GM18511 (cell line): ENCODE measurements around the gene ABHD2.
"Not testable (repeated sequence)": the region's sequence is repeated elsewhere in the genome, so short reads cannot be mapped to it uniquely, and the experiment has no call there.

ENCODE experiments used
- ATAC-seq: cut with Tn5 transposase; IDR thresholded peaks from one replicate; pipeline ENCODE4 v1.9.1; 2021; ENCODE audit warnings: mild to moderate bottlenecking, moderate library complexity; ENCODE audit not compliant: unreplicated experiment

The ABHD2 gene

DNA sequence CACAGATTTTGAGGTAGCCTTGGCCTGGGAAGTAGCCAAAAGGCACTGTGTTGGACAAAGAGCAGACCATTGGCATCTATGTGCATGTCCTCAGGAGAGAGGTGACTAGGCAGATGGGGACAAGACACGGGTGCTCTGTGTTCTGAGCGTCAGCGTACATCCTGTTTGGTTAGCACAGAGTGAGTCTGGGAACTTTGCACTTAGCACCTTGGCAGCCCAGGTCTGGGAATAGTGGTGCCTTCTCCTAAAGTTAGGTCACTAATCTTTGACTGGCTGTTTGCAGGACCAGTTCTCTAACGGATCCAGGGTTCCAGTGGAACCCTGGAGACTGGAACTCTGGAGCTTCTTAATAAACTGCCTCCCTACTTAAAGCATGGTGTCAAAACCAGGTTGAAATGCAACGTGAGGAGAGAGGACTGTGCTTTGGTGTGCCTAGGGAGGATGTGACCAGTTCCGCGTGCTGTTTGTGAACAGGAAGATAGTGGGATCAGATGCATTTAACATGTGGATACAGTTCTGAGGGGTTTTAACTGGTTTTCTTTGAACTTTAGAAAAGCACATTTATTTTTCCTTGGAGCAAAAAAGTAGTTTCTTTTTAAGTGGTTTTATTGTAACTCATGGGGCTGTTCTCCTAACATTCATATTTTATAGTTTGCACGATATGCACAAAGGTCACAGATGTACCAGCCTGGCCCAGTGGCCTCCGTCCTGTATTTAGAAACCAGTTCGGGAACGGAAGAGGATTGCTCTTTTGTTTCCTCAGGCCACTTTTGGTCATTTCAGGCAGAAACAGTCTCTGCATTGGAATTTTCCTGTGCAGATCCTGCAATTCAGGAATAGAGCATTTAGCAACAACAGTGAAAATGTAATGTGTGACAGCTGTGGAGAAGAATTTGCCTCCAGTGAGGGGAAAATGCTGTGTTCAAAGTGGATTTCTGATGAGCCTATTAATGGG is 48.8 kb downstream of the ABHD2 start:
- no peak for ATAC-seq

DNA sequence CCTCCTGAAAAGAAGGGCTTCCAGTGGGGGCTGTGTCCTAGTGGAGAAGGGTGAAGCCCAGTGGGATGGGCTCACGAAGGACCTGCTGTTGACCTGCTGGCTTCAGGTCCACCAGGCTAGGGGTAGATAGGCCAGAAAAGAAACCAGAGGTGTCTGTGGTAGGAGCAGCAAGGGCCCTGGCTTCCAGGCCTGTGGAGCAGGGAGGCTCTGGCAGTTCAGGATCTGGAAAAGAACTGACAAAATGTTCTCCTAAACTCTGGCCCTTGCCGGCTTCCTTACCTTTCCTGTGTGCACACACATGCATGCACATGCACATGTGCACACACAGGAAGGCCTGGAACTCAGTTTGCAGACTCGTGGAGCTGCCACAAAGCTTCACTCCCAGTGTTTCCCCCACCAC is 49.7 kb downstream of the ABHD2 start:
- no peak for ATAC-seq

DNA sequence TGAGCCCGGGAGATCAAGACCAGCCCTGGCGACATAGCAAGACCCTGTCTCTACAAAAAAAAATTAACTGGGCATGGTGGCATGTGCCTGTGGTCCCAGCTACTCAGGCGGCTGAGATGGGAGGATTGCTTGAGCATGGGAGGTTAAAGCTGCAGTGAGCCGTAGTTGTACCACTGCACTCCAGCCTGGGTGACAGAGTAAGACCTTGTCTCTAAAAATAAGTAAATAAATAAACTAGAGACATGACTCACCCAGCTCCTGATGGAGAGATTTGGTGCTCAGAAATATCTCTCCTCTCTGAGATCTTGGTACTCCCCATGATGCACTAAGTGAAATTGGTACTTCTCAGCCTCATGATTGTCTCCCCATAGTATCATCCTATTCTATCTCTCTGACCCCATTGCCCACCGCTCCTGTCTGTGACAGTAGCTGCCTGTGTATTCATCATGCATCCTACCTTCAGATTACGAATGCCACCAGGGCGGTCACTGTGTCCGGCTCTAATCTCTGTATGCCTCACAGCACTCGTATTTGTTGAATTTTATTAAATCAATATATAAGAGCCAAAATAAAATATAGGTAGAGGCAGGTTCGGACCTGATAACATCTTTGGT is 50.9 kb downstream of the ABHD2 start:
- ATAC-seq, result no peak

DNA sequence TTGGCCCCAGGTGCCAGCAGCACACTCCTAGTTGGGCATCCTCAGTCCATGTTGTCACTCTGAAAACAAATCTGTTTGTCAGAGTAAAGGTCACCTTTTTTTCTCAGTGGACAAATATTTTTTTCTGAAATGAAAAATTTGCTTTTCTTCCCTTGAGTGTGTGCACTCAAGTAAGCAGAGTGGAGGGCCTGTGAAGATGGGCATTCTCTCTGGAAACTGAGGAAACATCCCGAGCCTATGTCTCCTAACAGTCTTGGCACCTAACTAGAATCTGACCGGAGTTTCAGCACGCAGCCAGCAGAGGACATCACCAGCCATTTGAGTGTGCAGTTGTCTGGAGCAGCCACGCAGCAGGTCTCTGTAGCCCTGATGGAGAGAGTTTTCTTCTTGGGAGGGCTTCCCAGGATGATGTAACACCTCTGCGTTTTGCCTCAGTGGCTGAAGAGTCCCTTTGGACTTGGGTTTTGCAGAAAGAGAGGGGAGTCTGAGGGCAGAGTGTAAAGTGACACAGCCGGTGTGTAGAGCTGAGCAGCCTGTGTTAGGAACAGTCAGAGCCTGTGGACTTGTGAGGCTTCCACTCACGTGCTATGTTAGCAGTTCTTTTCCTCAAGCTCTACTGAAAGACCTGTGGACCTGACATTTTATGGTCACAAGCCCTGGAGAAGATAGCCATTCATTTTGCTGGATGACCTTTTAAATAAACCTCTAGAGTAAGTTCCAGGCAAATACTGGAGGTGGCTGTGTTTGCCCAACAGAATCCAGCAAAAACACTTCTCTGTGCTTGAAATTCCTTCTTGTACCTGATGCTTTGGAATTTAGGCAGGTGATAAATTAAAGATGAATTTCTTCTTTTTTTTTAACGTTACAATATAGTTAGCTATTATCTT is 51.6 kb downstream of the ABHD2 start:
- ATAC-seq, result no peak

DNA sequence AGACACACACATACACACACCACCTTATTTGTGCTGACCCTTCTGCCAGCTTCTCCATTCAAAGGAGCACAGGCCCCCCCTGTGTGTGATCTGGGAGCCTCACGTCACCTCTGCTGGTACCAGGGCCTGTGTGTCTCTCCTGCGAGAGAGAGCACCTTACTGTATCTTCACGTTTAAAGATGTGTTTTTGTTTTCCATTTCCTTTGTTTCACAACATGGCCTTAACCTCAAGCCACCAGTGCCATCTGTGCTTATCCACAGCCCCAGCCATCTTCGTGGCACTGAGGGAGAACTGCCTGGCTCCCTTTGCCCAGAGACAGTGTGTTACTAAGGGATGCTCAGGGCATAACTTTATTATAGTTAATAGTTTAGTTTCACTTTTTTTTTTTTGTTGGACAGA is 52.3 kb downstream of the ABHD2 start:
- no peak for ATAC-seq

DNA sequence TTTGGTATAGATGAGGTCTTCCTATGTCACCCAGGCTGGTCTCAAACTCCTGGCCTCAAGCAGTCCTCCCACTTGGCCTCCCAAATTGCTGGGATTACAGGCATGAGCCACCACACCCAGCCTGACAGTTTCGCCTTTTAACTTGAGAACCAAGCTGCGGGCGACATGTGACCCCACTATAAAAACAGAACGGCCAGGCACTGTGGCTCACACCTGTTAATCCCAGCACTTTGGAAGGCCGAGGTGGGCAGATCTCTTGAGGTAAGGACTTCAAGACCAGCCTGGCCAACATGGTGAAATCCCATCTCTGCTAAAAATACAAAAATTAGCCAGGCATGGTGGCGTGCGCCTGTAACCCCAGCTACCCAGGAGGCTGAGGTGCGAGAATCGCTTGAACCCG is 52.9 kb downstream of the ABHD2 start:
- ATAC-seq, result not testable (repeated sequence)

DNA sequence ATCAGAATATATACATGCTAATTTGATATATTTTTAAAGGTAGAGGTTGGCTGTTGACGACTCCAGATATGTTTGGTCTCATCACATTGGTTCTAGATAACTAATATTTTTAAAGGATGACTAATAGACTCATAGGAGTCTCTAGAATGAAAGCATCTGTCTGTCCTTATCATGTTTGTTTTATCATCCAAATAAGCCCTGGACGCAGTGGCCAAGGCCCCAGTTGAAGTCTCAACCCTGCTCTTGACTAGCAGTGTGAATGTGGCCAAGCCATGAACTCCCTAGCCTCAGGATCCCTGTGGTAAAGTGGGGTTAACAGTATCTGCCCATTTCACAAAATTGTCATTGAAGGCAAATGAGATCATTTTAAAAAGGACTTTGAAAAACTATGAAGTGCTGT is 53.6 kb downstream of the ABHD2 start:
- ATAC-seq, result no peak

DNA sequence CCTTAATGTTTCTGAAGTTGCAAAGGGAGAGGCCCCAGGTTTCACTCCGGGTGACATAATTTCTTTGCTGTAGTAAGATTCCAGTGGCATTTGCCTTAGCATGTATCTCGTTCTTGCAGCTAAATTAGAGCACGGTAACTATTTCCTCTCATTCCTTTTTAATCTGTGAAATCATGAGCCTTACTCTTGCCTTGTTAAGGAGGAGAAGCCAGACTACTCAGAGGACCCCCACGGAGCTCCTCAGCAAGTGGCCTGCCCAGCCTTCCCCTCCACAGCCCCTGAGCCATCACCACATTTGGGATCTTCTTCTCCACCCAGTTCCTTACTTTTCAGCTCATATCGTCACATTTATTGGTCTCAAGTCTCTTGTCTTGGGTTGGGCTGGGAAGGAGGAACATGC is 54.2 kb downstream of the ABHD2 start:
- ATAC-seq, result no peak

DNA sequence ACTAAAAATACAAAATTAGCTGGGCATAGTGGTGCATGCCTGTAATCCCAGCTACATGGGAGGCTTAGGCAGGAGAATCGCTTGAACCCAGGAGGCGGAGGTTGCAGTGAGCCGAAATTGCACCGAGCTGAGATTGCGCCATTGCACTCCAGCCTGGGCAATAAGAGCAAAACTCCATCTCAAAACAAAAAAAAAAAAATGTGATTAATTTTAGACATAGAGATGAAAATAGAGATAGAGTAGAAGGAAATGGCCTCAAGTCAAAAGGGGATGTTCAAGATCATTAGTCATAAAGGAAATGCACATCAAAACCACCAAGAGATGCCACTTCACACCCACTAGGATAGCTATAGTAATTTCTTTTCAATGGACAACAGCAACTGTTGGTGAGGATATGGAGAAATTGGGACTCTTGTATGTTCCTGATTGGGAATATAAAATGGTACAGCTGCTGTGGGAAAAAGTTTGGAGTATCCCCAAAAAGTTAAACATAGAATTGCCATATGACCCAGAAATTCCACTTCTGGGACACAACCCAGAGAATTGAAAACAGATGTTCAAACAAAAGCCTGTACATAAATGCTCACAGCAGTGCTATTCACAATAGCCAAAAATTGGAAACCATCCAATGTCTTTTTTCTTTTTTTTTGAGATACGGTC is 55.4 kb downstream of the ABHD2 start:
- ATAC-seq, result peak; percentile 64

DNA sequence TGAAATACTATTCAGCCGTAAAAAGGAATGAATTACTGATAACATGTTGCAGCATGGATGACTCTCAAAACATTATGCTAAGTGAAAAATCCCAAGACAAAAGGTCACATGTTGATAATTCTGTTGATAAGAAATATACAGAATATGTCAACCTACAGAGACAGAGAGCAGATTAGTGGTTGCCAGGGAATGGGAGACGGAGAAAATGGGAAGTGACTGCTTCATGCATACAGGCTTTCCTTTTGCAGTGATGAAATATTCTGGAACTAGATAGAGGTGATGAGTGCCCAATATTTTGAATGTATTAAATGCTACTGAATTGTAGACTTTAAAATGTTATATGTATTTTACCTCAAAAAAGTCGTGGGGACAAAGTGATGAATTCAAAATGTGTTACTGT is 56.2 kb downstream of the ABHD2 start:
- ATAC-seq, result no peak

DNA sequence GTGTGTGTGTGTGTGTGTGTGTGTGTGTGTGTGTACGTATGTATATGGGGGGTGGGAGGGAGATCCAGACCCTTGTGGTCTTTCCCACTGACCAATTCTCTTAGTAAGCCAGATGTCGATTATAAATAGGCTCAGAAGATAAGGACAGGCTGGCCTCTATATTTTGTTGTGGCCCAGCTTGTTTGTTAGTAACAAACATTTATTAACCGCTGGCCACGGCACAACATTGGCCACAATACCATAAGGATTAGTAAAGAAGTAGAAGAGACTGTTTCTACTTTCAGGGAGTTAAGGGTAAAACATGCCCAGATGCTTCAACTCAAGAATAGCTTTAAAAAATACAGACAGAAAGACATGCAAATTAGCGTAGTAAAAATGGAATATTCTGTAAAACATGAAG is 58.1 kb downstream of the ABHD2 start:
- ATAC-seq, result no peak

DNA sequence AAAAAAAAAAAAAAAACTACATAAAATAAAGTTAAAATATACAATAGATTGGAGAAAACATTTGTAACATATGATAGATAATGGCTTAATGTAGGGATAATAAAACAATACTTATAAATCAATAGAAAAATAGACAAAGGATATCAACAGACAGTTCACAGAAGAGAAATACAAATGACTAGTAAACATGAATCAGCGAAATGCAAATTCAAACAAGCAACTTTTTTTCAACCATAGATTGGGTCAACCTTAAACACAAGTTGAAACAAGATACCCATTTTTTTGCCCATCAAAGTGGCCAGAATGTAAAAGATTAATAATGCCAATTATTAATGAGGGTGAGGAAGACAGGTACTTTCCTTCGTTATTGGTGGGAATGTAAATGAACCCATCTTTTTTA is 59.9 kb downstream of the ABHD2 start:
- ATAC-seq, result no peak

DNA sequence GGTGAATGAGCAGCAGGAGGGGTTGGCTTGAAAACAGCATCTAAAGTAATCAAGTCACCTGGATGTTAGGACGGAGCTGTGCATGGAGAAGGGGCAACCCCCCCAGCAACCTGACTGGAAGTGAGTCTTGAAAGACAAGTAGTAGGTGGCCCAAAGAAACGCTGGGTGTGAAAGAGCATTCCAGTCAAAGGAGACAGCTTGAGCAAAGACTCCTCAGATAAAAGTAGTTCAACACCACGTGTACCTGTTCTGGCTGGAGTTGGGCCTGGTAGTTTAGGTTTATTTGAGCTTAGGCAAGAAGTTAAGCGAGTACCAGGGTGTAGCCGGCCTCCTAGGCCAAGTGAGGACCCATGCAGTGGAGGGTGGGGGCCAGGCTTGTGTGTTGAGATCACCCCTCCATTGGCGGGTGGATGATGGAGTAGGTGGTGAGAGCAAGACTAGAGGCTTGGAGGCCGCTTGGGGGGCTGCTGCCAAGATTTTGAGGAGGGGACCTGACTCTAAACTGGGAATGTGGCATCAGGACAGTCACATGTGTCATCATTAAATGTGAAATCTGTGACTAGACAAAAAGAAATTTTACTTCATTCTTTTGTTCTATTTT is 61.3 kb downstream of the ABHD2 start:
- no peak for ATAC-seq

DNA sequence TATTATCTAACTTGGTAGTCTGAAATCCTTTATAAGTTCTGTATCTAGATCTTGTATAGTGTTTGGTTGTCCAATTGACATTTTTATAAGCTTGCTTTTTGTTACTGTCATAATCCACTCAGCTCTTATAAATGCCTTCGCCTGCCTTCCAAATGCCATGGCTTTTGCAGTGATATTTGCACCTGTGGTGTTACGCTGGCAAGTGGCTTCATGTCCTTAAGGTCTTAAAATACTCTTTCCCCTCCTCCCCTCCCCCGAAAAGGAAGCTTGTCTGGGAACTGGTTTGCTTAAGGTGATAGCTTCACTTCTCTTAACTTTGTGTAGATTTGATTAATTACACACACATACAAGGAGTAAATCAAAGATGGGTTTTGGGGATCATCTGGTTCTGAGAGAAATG is 62.0 kb downstream of the ABHD2 start:
- ATAC-seq, result no peak

DNA sequence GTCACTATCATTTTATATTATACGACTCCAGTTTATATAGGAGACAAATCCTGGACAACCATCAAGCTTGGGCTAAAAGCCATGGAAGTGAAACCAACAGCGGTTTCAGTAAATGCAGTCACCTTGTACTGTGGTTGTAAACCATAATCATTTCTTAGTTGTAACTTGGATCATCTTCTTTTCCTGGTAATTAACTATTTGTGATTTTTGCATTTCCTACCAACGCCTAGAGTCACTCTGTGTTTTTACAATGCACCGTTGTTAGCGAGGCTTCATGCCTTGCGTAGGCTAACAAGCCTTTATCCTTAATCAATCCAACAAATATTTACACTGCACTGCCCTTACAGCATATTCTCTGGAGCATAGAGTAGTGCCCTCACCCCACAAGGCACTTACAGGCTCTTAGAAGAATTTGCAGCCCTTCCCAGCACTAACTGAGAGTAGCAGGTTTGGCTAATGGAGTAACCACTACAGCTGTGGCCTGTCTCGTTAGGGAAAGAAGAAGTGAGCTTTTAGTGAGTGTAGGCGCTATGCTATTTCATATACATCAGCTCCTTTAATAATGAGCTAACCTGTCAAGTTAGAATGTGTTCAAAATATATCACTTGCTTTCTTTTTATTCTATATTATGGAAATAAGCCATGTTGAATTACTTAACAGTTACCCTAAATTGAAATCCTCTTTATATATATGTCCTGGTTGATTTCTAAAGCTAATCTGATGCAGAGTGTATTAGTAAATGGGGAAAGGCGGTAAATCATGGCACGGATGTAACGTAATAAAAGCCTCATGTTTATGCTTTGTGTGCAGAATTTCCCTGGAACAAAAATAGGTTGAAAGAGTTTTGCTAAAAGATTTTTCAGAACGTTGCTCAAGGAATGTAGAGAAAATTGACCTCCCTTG is 62.8 kb downstream of the ABHD2 start:
- ATAC-seq, result no peak

DNA sequence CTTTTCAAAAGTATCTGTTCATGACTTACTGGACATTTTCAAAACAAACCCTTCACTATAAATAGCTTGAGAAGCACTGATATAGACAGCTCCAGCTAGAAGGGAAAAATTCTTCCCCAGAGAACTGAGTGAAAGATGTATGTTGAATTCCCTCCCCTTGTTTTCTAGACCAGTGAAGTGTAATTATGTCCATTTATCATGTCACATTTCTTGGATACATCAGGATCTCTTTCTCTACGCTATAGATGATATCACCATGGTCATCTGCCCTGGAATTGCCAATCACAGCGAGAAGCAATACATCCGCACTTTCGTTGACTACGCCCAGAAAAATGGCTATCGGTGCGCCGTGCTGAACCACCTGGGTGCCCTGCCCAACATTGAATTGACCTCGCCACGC is 66.9 kb downstream of the ABHD2 start:
- no peak for ATAC-seq

DNA sequence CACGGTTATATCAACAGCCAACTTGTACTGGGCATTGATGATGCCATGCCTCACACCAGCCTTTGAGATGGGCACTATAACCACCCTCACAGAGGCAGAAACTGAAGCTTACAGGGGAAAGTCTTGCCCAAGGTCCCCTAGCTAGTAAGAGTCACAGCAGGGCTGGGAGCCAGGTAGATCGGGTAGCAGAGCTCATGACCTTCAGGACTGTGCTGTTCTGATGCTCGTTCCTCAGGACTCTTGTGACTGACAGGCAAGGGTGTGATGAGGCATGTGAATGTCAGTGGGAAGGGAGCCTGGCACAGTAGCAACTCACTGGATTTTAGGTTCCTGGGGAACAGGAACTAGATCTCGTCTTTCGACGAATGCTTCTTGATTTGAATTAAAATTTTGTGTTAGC is 67.4 kb downstream of the ABHD2 start:
- ATAC-seq, result no peak

DNA sequence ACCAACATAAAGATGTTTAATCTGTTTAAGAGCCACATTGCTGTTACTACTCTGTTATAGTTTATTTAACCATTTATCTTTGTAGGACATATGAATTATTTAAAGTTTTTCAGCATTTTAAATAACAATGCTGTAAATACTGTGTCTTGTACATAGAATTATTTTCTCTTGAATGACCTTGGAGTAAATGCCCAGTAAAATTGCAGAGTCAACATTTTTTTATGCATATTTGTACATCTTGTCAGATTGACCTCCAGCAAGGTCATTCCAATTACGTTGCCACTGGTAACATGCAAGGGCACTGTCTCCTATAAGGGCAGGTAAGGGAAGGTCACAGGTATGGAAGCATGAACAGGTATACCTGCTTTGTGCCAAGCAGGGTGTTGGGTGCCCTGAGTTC is 68.8 kb downstream of the ABHD2 start:
- ATAC-seq, result no peak

DNA sequence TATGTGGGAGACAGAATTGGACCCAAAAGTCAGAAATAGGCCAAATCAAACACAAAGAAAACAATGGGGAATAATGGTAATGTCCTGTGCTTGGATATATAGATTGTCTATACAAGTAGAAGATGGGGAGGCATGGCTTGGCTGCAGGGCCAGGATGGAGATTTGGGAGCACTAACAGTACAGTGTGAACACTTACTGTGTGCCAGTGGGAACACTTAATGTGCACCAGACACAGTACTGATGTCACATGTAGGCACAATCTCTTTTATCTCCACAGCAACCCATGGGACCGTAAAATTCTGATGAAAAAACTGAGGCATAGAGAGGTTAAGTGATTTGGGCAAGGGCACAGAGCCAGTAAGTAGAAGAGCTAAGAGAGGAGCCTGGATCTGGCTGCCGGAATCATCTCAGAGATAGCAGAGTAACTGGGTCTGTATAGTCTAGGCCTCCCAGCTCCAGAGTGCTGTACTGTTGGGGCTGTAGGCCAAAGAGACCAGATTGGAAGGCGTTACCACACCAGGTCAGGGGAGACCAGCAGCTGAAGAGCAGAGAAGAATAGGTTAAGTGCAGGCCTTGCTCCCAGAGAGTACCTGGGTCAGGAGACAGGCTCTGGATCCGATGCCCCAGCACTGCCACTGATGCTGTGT is 69.8 kb downstream of the ABHD2 start:
- no peak for ATAC-seq
